Ramos (cell line): Measurements from ENCODE around the gene WDR70.

Experiments
- in situ Hi-C: fragments of 300-500 bp; cut with MboI; formaldehyde crosslinking; loops from one replicate; pipeline ENCODE4 v1.14.3; 2022; ENCODE audit warnings: low sequenced_read_pairs; ENCODE audit not compliant: unreplicated experiment

The WDR70 gene

DNA sequence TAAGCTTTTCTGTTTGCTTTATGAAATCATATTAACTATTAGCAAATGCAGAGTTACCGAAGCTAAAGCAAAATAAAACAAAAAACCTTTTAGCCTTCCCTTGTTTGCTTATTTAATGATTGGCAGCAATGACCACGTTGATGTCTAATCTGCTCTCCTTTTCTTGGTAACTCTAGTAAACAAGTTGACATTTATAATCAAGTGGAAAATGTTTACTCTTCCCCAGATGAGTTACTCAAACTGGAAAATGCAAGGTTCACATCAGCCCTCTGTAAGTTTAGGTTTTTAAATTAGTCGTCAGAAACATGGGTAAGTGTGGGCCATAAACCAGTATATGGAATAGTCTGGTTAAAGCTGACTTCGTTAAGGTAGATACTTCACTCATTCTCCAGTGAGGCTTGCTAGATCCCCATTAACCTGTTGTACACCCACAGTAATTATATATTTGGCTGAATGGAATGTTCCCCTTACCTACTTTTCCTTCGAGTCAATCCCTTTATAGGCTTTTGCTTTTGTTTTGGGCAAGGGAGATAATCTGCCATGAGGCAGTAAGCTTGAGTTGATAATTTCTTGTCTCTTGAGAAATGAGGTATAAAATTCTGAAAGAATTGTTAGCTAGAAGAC, 359.9 kb downstream of the WDR70 start:
- in situ Hi-C loops: no loop called here

DNA sequence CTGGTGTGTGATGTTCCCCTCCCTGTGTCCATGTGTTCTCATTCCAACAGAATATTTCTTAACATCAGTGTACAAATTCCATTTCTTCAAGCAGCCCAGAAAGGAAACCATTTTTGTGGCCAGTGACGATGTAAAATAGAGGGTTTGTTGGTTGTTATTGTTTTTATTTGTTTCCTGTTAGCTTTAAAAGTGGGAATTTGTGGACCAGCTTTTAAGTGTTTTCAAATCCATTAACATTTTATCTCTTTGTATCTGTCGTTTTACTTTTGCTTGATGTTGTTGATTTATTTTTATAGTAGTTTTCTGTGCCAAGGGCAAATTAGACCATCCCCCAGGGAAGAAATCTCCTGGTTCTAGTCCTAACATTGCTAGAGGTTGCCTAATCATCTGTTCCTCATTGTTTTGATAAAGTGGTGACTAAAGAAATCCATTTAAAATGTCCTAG, 360.7 kb downstream of the WDR70 start:
- in situ Hi-C loops: no loop called here

DNA sequence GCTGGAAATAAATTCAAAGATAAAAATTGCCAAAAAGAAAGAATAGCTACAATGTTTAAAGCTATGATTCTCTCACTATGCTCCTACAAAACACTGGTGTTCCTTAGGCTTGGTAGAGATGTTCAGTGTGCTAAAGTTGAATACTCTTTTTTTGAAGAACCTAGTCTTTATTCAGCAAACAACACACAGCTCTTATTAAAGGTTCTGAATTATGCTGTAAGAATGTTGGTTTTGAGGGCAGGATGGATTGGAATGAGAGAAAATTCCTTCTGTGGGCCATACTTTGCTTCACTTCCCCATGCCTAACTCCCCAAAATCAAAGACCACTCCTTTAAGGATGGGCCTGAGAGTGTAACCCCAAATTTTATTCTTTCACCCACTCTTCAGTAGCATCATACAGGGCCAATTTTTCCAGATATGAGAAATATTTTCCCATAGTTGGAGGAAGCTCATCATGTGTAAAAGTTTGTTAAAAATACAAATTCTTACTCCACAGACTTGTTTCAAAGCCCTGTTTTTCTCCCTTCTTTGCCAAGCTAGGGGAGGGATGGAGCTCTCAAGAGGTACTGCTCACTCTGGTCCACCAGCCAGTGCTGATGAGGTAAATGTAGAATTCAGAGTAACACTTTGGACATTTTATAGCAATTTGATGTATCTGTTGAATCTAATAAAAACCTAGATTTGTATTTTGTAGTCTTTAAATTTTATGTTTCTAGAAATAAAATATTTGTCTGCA, 361.4 kb downstream of the WDR70 start:
- in situ Hi-C loops: no loop called here

DNA sequence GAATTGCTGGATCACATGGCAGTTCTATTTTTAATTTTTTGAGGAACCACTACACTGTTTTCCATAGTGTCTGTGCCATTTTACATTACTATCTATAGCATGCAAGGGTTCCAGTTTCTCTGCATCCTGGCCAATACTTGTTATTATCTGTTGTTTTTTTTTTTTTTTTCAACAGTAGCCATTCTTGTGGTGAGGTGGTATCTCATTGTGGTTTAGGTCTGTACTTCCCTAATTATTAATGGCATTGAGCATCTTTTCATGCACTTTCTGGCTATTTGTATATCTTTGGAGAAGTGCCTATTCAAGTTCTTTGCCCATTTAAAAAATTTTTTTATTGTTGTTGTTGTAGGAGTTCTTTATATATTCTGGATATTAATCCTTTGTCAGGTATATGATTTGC, 363.0 kb downstream of the WDR70 start:
- in situ Hi-C loops: no loop called here

DNA sequence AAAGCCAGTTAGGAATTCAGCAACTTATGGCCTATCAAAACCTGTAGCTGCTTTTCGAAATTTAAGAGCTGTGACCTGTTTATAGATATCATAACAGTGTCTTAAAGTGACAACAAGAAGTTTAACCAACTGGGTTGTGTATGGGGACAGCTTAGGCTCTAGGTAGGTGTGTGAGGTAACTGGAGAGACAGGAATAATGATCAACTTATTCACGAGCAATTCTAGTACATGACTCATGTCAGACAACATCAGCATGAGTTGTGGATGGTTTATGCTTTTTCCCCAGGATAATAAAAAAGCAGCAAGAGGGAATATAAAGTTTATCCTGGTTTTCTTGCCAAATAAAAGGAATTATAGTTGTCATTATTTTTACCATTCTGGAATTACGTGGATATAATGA, 372.1 kb downstream of the WDR70 start:
- in situ Hi-C loops: no loop called here

DNA sequence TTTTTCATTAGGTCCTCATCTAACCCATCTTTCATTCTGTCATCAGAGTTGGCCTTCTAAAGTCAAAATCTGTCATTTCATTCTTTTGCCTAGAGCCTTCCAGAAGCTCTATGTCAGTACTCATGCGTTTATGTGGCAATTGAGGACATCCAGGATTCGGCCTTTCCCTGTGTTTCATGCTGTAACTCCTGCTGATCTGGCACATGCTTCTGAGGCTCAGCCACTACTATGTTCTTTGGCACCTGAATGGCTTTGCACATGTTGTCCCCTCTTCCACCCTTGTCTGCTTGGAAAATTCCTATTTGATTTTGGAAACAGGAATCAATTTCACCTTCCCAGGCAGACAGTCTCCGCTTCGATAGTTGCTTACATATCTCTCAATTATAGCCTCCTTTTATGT, 375.9 kb downstream of the WDR70 start:
- in situ Hi-C loops: no loop called here

DNA sequence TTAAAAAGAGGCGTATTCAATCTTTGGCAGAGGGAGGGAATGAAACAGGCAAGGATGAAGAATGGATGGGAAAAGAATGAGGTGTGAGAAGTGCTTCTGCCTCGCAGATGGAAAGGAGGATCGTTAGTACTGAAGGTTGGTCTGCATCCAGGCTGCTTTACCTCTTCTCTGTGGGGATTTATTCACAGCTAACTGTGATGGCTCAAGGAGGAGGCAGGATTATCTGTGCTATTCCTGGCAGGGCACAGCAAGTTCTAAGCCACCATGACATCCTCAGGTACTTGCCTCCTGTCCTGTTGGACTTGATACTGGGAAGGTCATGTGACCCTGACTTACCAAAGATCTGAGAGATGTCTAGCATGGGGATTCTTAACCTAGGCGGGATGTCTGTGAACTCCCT, 376.5 kb downstream of the WDR70 start:
- in situ Hi-C loops: no loop called here

DNA sequence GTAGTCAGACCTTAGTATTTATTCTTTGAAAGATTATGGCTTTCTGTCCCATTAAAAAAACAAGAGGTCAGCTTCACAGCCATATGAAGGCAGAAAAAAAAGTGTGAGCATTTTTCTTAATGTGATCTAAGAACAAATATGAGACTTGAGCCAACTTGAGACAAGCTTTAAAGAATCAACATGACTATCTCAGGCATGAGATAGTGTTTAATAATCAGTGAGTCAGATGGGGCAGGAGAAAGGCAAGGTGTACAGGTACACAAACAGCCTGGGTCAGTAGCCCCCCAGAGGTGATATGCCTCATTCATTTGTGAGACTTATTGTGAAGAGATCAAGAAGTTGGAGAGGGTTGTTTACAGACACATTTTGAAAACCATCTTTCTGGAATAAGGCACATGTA, 377.1 kb downstream of the WDR70 start:
- in situ Hi-C loops: no loop called here

DNA sequence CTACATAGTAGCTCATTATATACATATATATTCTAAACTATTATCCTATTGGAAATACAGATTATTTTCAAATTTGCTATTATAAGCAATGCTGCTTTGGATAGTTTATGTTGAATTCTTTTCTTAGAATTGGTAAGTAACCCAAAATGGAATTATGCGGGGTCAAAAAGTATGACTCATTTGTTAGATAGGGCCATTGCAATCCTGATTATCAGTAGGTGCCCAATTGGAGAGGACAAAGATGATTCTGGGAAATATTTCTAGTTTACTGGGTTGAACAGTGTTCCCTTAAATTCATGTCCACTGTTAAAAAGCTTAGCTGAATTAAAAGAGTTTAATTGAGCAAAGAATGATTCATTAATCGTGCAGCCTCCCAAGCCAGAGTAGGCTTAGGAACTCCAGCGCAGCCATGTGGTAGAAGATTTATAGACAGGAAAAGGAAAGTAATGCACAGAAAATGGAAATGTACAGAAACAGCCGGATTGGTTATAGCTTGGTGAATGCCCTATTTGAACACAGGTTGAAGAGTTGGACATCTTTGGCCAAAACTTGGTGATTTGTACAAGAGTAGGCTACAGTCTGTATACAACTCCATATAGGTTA, 379.0 kb downstream of the WDR70 start:
- in situ Hi-C loops: no loop called here

DNA sequence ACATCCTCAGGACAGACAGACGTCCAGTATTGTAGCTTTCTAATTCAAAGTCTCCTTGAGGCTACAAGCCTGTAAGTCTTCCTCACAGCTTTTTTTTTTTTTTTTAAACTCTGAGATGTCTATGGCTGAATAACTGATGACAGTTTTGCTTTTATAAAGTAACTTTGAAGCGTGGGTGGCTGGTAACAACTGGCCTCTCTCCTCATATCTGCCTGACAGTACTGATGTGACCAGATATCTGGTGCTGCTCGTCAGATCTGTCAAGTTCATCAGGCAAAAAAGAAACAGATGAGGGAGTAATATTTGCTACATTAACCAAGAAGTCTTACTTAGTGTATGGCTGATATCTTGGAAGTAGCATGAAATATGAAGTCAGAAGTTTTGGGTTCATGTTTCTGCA, 388.1 kb downstream of the WDR70 start:
- in situ Hi-C loops: no loop called here

DNA sequence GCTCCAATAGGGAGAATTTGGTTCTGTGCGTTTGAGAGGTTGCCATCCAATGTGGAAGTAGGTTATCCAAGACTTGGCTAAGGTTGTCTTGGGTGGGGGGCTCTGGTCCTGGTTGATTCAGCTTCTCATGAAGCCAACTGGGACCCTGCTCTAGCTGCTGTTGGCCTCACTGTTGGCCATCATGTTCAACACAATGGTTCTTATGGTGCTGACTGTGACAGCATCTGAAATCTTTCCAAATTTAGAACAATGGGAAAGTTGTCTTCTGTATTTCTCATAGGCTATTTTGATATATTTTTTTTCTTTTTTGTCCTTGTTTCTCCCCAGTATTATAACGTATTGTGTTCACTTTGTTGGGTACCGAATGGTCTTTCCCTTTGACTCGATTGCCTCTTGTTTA, 388.8 kb downstream of the WDR70 start:
- in situ Hi-C loops: no loop called here

DNA sequence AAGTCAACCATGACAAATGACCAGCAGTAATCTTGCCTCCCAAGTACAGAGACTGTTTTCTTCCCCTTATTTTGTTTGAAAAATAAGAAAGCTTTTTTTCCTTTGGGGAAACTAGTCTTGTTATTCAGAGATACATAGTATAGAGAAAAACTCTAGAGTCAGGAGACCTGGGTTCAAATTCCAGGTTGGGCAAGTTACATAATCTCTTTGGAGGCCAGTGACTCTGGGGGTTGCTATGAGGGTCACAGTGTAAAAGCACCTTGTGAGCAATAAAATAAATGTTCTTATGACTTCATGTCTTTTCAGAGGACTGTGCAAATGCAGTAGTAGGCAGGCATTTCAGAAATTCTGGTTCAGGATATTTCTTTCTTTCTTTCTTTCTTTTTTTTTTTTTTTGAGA, 389.3 kb downstream of the WDR70 start:
- in situ Hi-C loops: no loop called here

DNA sequence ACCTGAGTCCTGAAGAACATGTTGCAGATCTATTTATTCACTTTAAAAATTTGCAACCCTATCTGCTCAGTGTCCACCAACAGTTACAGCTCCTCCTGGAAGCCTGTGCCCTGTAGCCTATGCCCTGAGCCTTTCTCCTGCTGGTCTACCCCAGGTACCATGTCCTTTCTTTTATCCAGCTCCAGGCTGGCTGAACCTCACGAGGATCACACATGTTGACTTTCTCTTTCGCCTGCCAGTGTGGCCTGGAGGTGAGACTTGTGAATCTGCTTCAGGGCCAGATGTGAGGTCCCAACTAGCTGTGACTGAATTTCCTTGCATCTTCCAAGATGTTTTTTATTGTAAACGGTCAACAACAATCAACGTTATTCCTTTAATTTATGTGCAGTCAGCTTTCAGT, 390.0 kb downstream of the WDR70 start:
- in situ Hi-C loops: no loop called here

DNA sequence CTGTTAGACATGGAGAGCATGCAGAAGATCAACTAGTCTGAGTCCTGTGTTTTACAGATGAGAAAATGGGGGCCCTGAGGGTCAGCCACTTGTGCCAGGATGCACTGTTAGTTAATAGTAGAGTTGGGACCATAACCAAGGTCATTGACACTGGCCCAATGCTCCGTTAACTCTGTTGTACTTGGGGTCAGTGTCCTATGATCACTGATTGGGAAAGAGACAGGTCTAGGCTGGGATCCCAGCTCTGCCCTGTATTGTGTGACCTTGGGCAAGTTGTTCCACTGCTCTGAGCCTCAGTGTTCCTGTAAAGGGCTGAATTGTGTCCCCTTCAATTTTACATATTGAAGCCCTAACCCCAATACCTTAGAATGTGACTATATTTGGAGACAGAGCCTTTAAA, 390.7 kb downstream of the WDR70 start:
- in situ Hi-C loops: no loop called here

DNA sequence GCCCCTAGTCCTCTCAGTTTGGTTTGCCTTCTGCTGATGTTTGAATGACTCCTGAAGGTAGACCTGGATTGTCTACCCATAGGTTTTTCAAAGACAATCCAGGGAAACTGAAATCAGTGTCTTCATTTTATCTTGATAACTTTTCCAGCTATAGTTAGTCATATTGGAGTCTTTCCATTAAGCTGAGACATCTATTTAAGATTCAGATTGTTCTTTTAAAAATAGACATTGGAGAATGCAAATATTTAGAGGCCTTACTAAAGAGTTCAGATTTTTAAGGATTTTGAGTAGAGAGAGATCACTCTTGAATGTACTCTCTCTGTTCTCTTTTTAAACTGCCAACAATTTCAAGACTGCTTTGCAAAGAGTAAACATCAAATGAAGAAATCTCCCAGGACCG, 391.7 kb downstream of the WDR70 start:
- in situ Hi-C loops: no loop called here

DNA sequence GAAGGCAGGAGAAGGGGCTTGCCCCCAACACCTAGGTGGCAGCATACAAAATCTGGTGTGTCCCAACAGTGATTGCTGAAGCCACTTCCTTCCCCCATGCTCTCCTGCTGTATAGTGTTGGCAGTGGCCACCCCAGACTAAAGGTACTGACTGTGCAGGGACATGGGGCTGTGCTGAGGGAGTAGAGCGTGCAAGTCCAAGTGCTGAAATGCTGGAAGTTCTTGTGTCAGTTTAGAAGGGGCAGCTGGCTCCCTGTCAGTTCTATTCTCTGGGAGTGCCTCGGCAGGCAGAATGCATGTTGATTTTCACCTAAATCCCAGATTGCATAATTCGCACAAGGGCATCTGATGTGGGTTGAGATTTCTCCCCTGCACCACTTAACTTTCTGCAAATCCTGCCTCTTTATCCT, 392.1 kb downstream of the WDR70 start:
- in situ Hi-C loops: no loop called here

DNA sequence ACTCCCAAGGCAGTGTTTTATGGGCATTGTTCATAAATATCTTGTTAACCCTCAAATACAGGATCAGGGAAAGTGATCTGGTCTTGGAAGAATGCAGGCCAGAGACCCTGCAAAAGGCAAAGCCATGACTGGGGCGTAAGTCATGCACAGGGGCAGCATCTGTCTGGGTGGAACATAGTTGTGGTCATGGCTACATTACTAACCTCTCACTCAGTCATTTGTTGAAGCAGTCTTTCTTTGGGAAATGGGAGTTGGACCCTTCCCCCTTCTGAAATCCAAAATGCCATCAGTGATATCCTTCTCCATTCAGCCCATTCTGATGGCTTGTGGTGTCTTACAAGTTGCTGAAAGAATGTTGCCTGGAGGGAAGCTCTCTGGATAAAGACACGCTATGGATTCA, 392.6 kb downstream of the WDR70 start:
- in situ Hi-C loops: no loop called here

DNA sequence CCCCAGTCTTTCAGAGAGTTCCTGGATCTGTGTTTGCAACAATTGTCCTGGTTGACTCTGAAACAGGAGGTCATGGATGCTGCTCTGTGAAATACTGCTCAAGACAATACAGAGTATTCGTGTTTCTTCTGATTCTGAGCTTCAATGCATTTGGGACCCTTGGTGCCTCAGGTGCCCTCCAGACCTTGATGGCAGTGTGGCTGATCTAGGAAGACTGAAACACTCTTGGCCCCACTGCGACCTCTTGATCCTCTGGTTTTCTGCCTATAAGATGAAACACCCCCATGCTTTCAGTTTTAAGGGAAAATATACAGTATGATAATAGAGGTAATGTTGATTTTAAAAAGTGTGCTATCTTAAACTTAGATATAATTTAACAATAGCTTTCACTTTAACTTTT, 393.1 kb downstream of the WDR70 start:
- in situ Hi-C loops: no loop called here

DNA sequence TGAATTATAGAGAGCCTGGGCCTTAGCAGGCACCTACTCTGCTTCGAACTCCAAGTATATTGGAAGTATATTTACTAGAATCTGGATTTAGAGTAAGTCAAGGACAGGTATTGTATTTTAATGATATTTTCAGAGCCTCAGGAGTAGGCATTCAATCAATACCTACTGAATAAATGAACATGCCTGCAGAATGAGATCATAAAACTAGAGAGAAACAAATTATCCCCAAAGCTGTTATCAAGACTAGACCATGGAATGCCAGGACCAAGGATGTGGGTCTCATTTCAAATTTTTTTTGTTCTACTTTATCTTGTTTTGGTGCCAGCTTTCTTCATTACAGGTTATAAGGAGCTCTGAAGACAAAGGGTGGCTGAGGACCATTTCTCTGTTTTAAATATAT, 394.7 kb downstream of the WDR70 start:
- in situ Hi-C loops: no loop called here

DNA sequence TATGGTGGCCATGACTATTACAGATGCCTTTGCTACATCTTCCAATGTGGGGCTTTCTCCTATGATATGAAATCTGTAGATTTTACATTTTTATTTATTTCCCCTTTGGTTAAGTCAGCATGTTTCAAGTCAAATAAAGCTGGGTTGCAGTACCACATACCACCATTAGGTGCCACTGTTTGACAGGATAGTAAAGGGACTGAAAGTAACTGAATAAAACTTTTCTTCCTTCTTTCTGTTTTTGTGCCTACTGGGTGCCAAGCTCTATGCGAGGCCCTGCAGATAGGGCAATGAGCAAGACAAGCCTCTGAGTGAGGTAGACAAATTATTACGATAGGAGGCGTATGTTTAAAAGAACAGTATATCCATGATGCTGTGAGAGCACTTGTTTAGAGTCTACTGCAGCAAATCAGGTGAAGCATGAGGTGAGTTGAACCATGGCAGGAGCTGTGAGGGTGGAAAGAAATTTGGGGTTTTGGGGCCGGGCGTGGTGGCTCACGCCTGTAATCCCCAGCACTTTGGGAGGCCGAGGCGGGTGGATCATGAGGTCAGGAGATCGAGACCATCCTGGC, 395.9 kb downstream of the WDR70 start:
- in situ Hi-C loops: no loop called here

DNA sequence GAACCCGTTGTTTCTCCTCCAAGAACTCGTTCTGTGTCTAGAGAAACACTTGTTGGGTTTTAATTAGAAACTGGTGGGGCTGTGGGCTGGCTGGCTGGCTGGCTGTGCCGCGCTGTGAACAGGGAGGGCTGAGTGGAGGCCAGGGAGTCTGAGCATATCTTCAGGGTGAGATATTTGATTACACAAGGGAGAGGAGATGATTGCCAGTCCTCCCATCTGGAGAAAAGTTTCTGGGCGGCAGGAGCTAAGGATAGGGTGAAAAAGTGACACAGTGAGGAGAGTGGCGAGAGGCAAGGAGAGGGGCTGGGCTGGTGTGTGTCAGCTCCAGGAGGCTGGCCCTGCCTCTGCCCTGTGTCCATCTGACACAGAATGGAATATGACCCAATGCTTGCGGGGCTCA, 397.7 kb downstream of the WDR70 start:
- in situ Hi-C loops: no loop called here
